SK-N-DZ (cell line): ENCODE data around the gene FRYL.
A peak's percentile ranks its signal among the peaks of the same experiment; 100 is the strongest.

Experiments
- DNase-seq: peaks from one replicate; pipeline ENCODE4 v3.0.0-alpha.2; 2015; ENCODE audit warnings: low spot score

FRYL gene

DNA sequence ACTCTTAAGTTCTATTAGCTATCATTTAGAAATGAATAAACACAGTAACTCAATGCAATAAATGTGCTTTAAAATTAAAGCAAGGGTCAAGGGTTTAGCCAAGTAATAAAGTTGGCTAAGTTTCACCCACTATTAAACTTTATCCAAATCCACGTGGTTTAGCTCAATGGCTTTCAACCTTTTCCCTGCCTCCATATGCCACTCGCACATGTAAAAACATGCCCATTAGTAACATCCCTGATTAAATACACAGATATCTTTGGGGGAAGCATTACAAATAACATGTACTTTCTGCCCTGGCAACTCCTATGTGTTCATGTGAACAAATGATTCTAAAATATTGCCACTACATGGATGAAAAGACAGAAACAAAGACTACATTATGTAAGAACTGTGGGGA is 159.2 kb downstream of the FRYL start:
- no peak for DNase-seq

DNA sequence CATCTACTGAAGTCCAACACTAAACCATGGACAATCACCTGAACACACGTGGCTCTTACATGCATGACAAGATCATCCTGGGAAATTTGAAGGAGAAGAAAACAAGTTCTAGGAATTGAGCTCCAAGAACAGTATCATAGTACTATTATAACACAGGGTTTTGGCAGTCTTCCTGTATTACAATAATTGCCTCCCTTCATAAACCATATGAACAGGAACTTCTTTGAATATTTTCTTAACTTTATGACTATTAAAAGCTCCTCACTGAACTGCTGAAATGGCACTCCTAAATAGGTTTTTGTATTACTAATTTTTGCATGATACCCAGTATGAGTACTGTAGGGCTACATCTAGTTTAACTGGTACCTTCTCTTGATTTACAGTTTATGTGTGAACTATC is 160.0 kb downstream of the FRYL start:
- DNase-seq: no peak

DNA sequence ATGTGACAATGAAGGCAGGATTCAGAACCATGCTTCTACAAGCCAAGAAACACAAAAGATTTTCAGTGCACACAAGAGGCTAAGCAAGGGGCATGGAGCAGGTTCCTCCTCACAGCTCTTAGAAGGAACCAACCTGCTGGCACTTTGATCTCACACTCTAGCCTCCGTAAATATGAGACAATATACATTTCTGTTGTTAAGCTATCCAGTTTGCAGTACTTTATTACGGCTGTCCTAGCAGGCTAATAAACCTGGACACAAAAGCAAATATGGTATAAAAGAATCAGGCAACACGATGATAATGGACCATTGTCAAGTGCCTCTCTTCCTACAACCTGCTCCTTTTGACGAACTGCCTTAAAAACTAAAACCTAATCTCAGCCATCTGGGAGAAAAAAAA is 175.6 kb downstream of the FRYL start:
- DNase-seq: no peak

DNA sequence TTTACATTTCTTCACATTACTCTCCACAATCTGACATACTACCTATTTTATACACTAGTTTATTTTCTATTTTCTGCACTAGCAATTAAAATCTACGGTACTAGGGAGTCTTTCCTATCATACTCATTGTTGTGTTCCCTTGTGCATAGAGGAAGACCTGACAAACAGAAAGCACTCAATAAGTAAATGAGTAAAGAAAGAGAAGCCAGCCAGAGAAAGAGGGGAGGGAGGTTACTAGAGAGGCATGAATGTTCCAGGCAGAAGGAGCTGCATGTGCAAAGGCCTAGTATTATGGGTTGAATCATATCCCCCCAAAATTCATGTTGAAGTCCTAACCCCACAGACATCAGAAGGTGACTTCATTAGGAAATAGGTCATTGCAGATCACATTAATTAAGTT is 176.0 kb downstream of the FRYL start:
- no peak for DNase-seq

DNA sequence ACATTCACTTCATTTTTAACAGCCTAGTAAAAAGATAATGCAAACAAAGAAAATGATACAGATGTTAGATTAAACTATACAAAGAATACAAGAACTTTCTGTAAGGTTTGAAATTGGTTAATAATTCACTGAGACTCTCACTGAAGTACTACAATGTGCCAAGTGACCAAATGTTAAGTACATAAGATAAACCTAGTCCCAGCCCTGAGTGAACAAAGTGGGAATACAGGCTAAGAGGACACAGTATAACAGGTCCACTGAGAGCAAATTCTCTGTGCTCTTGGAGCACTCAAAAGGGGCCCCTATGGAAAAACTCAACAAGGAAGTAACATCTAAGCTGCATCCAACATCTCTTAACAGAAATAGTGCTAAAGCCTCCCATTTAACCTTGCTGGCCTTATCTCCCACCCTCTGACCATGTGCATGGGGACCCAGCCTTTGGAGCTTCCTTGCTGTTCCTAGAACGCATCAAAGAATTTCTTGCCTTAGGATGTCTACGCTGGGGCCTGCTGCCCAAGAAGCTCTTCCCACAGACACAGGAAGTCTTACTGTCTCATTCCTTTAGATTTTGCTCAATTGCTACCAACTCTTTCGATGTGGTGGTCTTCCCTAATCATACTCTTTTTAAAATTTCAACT is 176.6 kb downstream of the FRYL start:
- no peak for DNase-seq

DNA sequence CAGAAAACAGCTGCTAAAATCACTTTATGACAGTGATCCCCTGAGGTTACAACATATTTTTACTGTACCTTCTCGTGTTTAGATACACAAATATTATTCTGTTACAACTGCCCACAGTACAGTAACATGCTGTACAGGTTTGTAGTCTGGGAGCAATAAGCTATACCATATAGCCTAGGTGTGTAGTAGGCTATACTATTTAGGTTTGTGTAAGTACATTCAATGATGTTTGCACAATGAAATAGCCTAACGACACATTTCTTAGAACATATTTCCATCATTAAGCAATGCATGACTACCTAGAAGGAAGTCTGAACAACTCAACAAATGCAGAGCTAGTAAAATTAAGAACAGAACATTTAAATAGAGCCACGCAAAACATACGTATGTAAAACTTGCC is 177.3 kb downstream of the FRYL start:
- DNase-seq: no peak

DNA sequence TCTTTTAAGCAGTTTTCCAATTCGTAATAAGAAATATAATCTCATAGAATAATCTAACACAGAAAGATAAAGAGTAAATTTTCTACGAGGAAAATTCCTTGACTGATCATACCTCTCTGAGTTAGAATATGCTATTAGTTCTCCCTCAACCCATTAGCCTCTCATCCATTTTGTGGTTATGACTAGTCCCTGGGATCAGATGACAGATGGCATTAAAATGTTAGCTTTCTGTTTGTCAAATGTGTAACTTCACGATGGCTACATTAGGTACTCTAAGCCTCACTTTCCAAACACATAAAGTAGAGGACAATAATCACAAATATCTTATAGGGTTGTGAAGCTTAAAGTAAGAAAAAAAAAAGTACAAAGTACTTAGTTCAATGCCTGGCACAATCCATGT is 177.9 kb downstream of the FRYL start:
- no peak for DNase-seq

DNA sequence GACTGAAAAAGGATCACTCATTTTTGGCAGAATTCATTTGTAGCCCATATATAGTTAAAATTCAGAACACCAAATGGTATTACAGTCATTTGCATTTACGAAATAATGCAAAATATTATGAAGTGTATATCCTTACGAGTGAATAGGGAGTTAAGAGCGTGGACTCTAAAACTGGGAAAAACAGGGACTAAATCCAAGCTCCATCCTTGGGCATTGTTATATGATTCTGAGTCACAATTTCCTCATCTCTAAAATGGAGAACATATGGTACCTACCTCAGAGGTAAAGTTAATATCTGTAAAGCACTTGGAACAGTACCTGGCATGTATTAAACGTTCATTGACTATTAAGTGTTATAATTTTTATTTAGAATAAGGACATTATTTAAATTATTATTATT is 183.7 kb downstream of the FRYL start:
- DNase-seq: no peak

DNA sequence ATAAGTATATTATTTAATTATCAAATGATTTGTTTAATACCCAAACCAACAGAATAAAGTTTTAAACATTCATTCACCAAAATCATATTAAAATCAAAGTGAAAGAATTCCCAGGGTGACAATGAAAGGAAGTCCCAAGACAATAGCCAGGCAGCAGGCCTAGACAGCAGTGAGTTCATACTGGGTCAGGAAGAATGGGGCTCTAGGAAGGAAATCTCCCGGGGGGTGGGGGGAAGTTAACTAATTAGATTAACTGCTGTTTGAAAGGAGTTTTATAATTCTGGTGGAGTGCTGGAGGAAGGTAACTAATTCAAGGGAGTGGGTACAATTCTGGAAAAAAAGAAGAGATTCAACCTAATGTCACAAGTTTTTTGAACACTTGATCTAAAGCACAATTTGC is 185.9 kb downstream of the FRYL start:
- no peak for DNase-seq

DNA sequence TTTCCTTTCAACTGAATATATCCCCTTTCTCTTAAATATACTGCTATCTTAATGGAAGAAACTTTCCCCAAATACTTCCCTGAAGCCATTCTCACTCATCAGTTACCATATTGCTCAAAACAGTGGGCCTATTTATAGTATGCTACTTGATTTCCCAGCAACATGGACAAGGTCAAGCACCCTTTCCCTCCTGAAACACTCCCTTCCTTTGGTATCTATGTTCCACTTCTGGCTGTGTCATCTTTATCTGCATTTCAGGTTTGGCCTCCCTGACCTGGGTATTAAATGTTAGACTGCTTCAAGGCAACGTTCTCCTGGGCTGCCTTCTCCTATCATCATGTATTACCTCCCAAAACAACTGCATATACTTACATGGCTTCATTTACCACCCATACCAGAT is 188.7 kb downstream of the FRYL start:
- no peak for DNase-seq

DNA sequence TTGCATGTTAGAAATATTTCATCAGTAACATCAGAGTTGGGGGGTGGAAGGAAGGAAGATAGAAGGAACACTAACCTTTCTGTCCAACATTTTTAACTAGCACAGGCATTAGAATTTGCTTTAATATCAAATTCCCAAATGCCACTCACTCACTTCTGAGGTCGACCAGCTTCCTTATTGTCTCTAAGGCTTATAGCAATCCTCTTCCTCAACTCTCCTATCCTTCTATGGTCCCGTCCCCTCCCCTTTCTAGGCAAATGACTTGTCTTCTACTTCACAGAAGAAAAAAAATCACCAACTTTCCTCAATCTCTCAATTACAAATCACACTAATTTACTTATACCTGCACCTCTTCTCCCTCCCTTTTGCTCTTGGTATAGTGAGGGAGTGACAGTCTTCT is 189.2 kb downstream of the FRYL start:
- no peak for DNase-seq

DNA sequence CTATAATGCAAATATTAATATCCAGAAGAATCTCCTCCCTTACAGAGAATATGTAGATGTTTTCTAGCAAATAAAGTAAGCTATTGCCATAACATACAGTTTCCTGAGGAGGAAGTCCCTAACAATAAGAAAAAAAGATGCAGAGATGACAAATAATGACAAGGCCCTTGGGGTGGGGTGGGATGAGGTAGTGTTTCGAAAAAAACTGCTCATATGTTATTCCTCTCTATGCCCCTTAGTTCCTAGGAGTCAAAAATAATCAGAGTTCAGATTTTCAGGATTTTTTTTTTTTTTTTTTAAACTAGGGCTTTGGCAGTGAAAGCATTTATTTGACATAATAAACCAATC is 191.0 kb downstream of the FRYL start:
- DNase-seq: no peak

DNA sequence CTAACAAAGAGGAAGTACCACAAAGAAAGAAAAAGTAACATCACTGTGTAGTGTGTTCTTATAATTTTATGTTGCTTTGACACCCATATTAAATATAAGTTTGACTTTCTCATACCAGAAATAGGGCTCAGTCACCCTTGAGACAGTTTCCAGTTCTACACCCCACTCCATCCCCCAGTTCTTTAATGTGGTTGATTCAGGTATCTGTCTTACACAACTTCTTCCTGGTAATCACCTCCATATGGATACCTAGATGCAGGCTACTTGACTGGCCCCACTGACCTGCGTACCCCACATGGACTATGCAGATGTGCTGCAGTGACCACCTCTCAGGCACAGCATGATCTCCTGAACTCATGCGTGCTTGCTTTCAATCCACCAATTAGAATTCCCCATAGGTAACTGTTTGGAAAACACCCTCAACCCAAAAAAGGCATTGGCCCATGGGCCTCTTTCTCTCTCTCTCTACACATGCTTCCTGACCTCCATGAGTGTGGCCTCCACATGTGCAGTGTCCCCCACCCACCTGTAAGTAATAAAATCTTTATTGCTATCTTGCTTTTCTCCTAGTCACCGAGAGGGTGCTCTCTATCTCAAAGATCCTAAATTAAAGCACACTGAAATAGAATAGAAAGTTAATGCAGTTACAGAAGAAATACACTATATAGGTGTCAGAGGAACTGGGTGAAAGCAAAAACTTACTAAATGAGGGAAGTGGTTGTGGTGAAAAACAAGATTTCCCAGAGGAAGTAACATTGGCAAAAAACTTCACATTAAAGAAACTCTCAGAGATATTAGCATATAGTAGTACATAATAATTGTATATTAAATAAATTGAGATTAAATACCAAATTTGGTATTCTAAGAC is 191.6 kb downstream of the FRYL start:
- no peak for DNase-seq

DNA sequence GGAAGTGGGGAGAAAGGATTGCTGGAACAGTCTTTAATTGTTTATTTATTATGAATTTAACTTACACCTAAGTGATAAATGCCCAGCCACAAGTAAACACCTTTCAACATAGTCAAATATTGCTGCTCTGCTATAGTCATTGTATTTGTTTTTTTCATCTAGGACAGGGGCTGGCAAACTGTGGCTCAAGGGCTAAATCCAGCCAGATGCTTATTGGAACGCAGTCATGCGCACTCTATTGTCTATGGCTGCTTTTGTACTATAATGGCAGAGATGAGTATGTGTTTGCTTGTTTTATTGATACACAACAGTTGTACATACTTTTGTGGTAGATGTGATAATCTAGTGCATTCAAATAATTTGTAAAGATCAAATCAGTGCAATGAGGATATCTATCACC is 194.7 kb downstream of the FRYL start:
- DNase-seq: no peak

DNA sequence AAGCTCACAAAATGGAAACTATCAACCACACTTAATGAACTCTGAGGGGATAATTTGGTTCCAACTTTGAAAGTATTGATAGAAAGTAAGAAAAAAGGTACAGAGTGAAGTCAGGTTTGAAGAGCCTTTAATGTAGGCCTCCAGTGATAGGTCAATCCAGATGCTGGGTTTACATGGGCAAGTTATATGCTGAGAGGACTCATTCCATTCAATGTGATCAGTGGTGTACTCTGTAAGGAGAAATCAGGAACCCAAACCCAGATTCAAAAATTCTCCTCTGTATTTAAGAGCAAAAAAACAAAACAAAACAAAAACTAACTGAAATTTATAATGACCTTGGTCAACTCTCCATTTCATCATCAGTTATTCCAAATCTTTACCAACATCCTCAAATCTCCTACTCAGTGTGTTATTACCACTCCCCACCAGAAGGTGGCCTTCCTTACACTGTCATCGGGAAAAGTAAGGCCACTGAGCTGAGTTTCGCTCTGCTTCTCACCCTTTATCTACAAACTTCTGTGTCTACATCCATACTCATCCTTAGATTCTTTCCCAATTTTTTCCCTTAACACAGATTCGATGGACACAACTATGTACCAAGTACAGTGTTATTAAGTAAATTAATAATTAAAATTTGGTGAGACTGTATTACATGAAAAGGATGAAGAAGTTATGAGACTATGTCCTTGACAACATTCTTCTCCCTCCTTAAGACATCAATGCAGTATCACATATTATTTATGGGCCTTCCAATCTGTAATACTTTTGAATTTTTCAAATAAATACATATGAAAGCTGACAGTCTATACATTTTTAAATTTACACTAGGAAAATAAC is 201.7 kb downstream of the FRYL start:
- DNase-seq: peak; percentile 59

DNA sequence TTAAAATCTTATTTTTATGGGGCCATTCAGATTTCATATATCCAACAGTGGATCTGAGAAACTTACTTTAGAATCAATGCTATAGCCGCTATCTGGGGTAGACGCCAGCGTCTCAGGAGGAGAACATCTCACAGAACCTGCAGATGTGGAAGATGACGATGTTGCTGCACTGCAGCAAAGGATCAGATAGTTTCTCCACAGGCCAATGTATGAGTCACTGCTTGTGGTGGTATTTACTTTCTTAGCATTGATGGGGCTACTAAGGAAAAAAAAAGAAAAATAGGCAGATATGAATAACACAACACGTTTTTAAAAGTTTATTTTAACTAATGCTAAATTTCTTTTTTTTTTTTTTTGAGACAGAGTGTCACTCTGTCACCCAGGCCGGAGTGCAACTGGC is 204.1 kb downstream of the FRYL start:
- no peak for DNase-seq

DNA sequence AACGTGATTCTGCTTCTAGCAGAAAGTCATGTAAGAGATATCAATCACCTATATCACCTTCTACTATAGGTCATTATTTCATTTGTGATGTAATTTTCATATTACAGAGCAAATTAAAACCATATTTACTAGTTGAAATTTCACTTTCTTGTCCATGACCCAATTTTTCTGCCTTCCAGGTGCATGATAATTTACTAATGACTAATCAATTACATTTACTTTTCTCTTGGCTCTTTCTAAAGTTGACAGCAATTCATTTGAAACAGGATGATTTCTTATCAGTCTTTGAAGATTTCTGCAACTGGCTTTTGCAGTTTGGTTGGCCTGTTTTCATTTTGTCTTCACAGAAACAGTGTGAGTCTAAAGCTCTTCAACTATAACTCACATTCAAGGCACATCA is 208.6 kb downstream of the FRYL start:
- DNase-seq: no peak

DNA sequence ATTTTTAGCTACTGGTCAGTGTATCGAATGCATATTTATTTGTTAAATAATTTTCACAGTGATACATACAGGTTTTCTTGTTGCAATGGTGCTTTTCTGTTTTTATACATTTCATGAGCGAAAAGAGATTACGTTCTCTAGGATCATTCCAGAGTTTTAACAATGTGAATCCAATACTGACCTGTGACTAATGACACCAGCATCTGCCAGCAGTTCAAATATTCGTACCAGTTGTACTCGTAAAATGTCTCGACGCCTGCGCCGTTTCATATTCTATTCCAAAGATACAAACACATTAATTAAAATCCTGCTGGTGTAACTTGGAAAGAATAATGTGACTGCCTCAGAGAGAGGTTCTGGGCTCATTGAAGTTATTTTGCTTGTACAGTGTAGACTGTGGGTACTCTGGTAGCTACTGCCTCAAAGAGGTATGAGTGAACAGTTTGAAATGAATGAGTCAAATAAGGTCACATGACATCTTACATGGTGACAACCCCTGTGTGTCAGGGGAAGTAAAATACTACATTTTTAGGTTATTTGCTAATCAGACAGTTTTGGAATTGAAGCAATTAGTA is 209.3 kb downstream of the FRYL start:
- DNase-seq: no peak

DNA sequence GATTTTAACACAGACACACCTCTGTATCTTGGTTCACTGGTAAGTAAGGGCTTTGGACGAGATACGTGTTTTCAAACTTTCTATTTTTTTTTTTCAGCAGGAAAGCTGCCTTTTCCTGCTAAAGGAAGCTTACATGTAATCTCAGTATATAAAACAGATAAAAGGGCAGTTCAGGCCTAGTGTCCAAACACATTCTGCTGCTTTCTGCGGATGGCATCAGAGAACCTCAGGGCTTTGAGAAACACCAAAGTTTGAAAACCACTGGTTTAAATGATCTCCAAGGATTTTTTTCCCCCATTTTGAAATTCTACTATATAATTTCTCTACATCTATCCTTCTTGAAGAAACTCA is 214.1 kb downstream of the FRYL start:
- DNase-seq: no peak

DNA sequence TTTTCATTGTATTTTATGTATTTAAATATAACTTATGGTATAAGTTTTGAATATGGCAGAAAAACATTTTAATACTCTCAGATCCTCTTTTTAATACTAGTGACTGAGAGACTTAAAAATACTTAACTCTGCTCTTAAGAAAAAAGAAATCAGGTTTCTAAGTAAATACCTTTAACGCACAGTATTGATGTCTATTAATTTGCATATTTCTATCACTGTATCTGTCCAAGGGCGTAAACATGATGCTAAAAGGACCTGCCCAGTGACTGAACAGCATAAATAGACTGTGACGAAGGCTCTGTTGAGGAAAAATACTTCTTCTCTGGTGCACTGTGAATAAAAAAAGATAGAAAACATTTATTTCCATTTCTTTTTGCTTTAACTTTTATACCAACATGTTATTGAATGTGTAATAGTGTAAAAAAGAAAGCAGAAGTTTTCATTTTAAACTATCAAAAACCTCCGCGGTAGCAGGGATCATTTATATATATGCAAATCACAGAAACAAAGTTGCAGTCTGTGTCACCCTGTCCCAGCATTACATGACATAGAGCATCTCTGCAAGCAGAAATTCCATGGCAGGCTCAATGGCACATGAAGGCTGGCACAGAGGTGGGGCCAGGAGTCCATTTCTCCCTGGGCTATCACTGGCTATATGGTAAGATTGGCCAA is 214.6 kb downstream of the FRYL start:
- DNase-seq: no peak

DNA sequence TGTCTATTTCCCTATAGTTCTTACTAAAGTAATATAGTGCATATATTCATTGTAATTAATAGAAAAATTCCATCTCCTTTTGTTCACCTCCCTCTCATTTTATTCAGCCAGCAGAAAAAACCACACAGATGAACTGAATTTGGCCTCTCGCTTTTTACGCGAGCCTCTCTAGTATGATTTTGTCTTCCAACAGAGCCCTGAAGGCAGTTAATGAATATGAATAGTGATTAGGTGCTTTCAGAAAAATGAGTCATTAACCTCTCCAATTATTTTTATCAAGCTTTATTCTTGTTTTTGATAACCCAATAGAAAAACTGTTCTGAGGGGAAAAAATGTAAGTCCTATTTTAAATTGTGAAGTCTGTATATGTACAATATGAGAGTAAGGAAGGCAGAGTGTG is 215.9 kb downstream of the FRYL start:
- no peak for DNase-seq

DNA sequence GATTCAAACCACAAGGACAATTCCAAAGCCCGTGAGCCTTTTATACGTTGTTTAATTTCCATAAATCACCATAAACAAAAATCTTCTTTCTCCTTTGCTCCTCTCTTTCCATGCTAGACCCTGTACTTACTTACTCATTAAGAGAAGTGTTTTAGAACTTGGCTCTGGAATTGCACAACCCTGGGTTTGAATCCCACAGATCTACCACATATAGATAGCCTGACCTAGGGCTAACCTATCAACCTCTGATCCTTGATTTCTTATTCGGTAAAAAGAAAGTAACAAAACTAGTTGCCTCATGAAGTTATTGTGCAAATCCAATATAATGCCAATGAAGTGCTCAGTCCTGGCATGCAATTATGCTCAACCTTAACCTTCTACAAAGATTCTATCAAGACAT is 221.3 kb downstream of the FRYL start:
- no peak for DNase-seq
